A172 (cell line): ENCODE data around the gene SIX5. TPM values are rescaled to one million over a fixed set of nuclear protein-coding genes. Genes with fewer than 3 reads are reported as not detected.

Source experiments
- DNase-seq: peaks from one replicate; pipeline ENCODE4 v3.0.0-alpha.2; 2015; ENCODE audit warnings: low spot score
- total RNA-seq: library from RNA; depleted of rRNA; stranded (reverse); fragments of >200 nt; shearing (Covaris generic); gene quantifications from 2 replicates; pipeline ENCODE4 v1.2.3, GENCODE V29; 2014

SIX5 gene
- total RNA-seq, 1 experiment from 2014 or later: 9.5 TPM

- DNase-seq: no peak
Measured at GRCh38 chr19:45773384-45773783, 4.3 kb upstream of the SIX5 start.

- DNase-seq: no peak
Measured at GRCh38 chr19:45772912-45773311, 3.9 kb upstream of the SIX5 start.

- no peak for DNase-seq
Measured at GRCh38 chr19:45772130-45772840, 3.2 kb upstream of the SIX5 start.

GRCh38 chr19:45771311-45771933, 2.4 kb upstream of the SIX5 start:
- DNase-seq: no peak

- DNase-seq: peak; percentile 93
Measured at GRCh38 chr19:45770192-45771101, 1.4 kb upstream of the SIX5 start.

- DNase-seq: peak; percentile 31
Measured at GRCh38 chr19:45769821-45770191, 754 bp upstream of the SIX5 start.

GRCh38 chr19:45768655-45768983, 433 bp downstream of the SIX5 start:
- DNase-seq: no peak

GRCh38 chr19:45767881-45768654, 984 bp downstream of the SIX5 start:
- DNase-seq: no peak

- no peak for DNase-seq
Measured at GRCh38 chr19:45767410-45767880, 1.6 kb downstream of the SIX5 start.

- no peak for DNase-seq
Measured at GRCh38 chr19:45766869-45767346, 2.1 kb downstream of the SIX5 start.

- DNase-seq: no peak
Measured at GRCh38 chr19:45766296-45766868, 2.7 kb downstream of the SIX5 start.

GRCh38 chr19:45765702-45766295, 3.3 kb downstream of the SIX5 start:
- DNase-seq: no peak

- no peak for DNase-seq
Measured at GRCh38 chr19:45764945-45765701, 3.9 kb downstream of the SIX5 start.

- no peak for DNase-seq
Measured at GRCh38 chr19:45764475-45764874, 4.6 kb downstream of the SIX5 start.

- DNase-seq: no peak
Measured at GRCh38 chr19:45763691-45764294, 5.3 kb downstream of the SIX5 start.

GRCh38 chr19:45762870-45763631, 6.0 kb downstream of the SIX5 start:
- no peak for DNase-seq

GRCh38 chr19:45761714-45762113, 7.3 kb downstream of the SIX5 start:
- no peak for DNase-seq

GRCh38 chr19:45758921-45759320, 10.1 kb downstream of the SIX5 start:
- DNase-seq: no peak

- DNase-seq: no peak
Measured at GRCh38 chr19:45757695-45758094, 11.4 kb downstream of the SIX5 start.
